Epithelial cell of proximal tubule (primary cell): ENCODE data around the gene MGAT2. TPM values are rescaled to one million over a fixed set of nuclear protein-coding genes. Genes with fewer than 3 reads are reported as not detected.
A peak's percentile ranks its signal among the peaks of the same experiment; 100 is the strongest.

ENCODE experiments used
- DNase-seq: peaks from one replicate; pipeline ENCODE4 v3.0.0-alpha.2; 2011; ENCODE audit warnings: low read depth
- H3K4me3 ChIP-seq: 2 replicates; pipeline ENCODE4 v1.5.1; 2011; ENCODE audit warnings: low read depth, mild to moderate bottlenecking, low read length
- CTCF ChIP-seq: conservative IDR thresholded peaks from 2 replicates; pipeline ENCODE4 v1.5.1; 2012; ENCODE audit warnings: low read depth, mild to moderate bottlenecking, low read length
- total RNA-seq: library from RNA; depleted of rRNA; stranded (reverse); fragments of >200 nt; gene quantifications from 2 replicates; pipeline ENCODE4 v1.2.3, GENCODE V29; 2015

Gene MGAT2
- total RNA-seq, 1 donor from 2014 or later, result 51.7 TPM

GRCh38 chr14:49594347-49595091 is 26.1 kb upstream of the MGAT2 start:
- TF ChIP-seq CTCF, result no peak
- no peak overlapping the region for H3K4me3 ChIP-seq
- no peak for DNase-seq

GRCh38 chr14:49598189-49598484 is 22.5 kb upstream of the MGAT2 start:
- no peak for TF ChIP-seq CTCF
- H3K4me3 ChIP-seq, result peak overlapping the region; percentile 97
- DNase-seq, result no peak

GRCh38 chr14:49598485-49599300 is 21.9 kb upstream of the MGAT2 start, which contains the start of gene LRR1:
TSS of gene LRR1 (plus strand) at chr14:49598940. CDS start at chr14:49599021, 81 bp downstream.
- TF ChIP-seq CTCF, result no peak
- DNase-seq, result no peak
- H3K4me3 ChIP-seq, result peak within 1 kb of the TSS; percentile 97

GRCh38 chr14:49607583-49607982 is 13.0 kb upstream of the MGAT2 start:
- TF ChIP-seq CTCF, result no peak
- no peak for DNase-seq
- no peak overlapping the region for H3K4me3 ChIP-seq

- TF ChIP-seq CTCF, result no peak
- no peak for DNase-seq
- H3K4me3 ChIP-seq, result no peak overlapping the region
Observed at GRCh38 chr14:49612251-49612650, 8.3 kb upstream of the MGAT2 start.

- DNase-seq, result no peak
- H3K4me3 ChIP-seq, result no peak overlapping the region
- TF ChIP-seq CTCF, result no peak
Observed at GRCh38 chr14:49612671-49613070, 7.9 kb upstream of the MGAT2 start.
